Measurements from ENCODE around the gene FABP3. TPM values are rescaled to one million over a fixed set of nuclear protein-coding genes. Genes with fewer than 3 reads are reported as not detected.

The FABP3 gene
- total RNA-seq, 4 donors from 2014 or later, result 1.5 to 5.6 (median 3.3) TPM

DNA sequence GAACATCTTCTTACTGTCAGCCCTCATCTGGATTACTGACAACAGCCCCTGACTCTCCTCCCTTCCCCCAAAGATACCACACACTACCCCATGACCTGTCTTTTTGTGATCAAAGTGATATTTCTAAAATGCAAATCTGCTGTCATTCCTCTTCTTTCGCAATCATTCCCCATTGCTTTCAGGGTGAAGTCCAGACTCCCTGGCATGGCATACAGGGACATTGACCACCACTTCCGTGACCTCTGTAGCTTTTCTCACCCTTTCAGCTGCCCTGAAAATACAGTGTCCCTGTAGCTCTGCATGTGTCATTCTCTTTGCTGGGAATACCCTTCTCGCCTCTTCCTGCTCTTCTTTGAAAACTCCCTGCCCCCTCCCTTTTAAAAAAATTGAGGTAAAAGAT lies 44.3 kb upstream of the FABP3 start:
- TF ChIP-seq, protein P1, sequence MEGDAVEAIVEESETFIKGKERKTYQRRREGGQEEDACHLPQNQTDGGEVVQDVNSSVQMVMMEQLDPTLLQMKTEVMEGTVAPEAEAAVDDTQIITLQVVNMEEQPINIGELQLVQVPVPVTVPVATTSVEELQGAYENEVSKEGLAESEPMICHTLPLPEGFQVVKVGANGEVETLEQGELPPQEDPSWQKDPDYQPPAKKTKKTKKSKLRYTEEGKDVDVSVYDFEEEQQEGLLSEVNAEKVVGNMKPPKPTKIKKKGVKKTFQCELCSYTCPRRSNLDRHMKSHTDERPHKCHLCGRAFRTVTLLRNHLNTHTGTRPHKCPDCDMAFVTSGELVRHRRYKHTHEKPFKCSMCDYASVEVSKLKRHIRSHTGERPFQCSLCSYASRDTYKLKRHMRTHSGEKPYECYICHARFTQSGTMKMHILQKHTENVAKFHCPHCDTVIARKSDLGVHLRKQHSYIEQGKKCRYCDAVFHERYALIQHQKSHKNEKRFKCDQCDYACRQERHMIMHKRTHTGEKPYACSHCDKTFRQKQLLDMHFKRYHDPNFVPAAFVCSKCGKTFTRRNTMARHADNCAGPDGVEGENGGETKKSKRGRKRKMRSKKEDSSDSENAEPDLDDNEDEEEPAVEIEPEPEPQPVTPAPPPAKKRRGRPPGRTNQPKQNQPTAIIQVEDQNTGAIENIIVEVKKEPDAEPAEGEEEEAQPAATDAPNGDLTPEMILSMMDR (IDR thresholded peaks at IDR 0.05), result no peak
- TF ChIP-seq EP300 (IDR thresholded peaks at IDR 0.05) (no peak), POLR2A (IDR thresholded peaks at IDR 0.05) (no peak), POLR2AphosphoS5 (IDR thresholded peaks at IDR 0.05) (no peak)
- no peak for DNase-seq (ENCODE audit: low spot score in 2 of 2)
- Histone ChIP-seq H3K27ac (no peak overlapping the region), H3K4me3 (no peak overlapping the region), H3K27me3 (no peaks in the 10 kb centered on the region), H3K4me1 (peaks cover 36% of the 10 kb centered on the region), H3K36me3 (no peaks in the 10 kb centered on the region), H3K9me3 (no peaks in the 10 kb centered on the region)
- 64% methylated on average over 3 of the region's 3 CpGs for WGBS

DNA sequence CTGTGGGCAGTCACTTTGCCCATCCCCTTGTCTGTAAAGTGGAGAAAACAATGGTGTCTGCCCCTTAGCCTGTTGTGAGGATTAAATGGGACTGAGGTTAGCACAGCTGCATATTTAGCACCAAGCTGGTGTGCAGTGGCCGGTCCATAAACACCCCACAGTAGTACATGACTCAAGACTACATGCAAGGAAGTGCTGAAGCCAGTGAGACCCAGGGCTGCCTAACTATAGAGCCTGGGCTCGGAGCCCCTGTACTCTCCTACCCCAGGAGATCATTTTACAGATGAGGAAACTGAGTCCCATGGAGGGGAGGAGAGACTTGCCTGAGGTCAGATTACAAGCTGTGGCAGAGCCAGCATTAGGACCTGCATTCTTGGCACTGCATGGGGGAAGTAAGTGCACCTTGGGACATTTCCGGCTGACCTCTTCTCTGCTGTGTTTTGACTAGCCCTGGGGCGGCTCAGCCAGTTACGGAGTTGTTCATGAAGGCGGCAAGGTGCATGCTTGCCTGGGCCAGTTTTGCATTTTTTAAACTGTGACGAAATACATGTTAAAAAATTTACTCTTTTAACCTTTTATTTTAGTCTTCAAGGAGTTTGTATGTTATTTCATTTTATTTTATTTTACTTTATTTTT lies 43.3 kb upstream of the FABP3 start:
- WGBS, result 60% methylated on average over 6 of the region's 7 CpGs
- Histone ChIP-seq H3K9me3 (no peaks in the 10 kb centered on the region), H3K27me3 (no peaks in the 10 kb centered on the region), H3K4me1 (peaks cover 37% of the 10 kb centered on the region), H3K4me3 (no peak overlapping the region), H3K36me3 (no peaks in the 10 kb centered on the region), H3K27ac (peak overlapping the region; percentile 10)
- DNase-seq (ENCODE audit: low spot score in 2 of 2), result no peak
- TF ChIP-seq, protein P1 (IDR thresholded peaks at IDR 0.05), result no peak
- TF ChIP-seq EP300 (IDR thresholded peaks at IDR 0.05) (no peak), POLR2A (IDR thresholded peaks at IDR 0.05) (no peak), POLR2AphosphoS5 (IDR thresholded peaks at IDR 0.05) (no peak)

DNA sequence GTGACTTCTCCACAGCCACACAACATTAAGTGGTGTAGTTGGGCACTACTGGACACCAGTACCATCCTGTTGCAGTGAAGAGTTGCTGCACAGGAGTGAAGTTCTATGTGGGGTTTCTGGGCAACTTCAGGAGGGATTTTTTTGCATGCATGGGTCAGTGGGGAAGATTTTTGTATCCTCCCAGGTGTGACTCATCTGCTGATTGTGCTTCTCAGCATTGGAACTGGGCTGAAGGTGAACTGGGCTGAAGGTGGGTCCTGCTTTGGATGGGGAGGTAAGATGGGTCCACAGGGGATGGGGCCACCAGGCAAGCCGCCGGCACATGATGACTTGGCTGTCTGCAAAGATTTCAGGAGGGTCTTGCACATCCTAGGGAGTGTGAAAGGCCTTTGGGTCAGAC lies 42.8 kb upstream of the FABP3 start:
- Histone ChIP-seq H3K4me3 (no peak overlapping the region), H3K36me3 (no peaks in the 10 kb centered on the region), H3K27ac (no peak overlapping the region), H3K4me1 (peaks cover 37% of the 10 kb centered on the region), H3K9me3 (no peaks in the 10 kb centered on the region), H3K27me3 (no peaks in the 10 kb centered on the region)
- DNase-seq (ENCODE audit: low spot score in 2 of 2), result no peak
- TF ChIP-seq POLR2A (IDR thresholded peaks at IDR 0.05) (no peak), POLR2AphosphoS5 (IDR thresholded peaks at IDR 0.05) (no peak), EP300 (IDR thresholded peaks at IDR 0.05) (no peak)
- TF ChIP-seq, protein P1 (IDR thresholded peaks at IDR 0.05), result no peak
- 100% methylated on average over 1 of the region's 2 CpGs for WGBS

DNA sequence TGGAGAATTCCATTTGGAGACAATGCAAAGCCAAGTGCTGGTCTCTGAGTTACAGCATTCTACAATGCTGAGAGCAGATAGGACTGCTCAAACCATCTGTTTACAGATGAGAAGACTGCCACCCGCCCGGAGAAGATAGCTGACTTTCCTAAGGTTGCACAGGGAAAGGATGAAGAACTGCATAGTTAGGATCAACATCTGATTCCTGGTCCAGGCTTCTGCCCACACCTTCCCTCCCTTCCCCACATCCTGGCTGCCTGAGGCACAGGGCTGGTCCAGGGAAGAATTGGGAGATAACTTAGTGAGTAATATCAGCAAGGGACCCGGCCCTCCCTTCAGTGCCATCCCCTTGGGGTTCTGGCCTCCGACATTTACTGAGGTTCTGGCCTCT lies 42.1 kb upstream of the FABP3 start:
- Histone ChIP-seq H3K4me1 (peaks cover 37% of the 10 kb centered on the region), H3K27ac (peak overlapping the region; percentile 4), H3K27me3 (no peaks in the 10 kb centered on the region), H3K36me3 (no peaks in the 10 kb centered on the region), H3K9me3 (no peaks in the 10 kb centered on the region), H3K4me3 (peak overlapping the region; percentile 73)
- TF ChIP-seq EP300 (IDR thresholded peaks at IDR 0.05), result no peak
- TF ChIP-seq, protein P1 (IDR thresholded peaks at IDR 0.05), result no peak
- DNase-seq (ENCODE audit: low spot score in 2 of 2), result no peak
- WGBS, result 66% methylated on average over 4 of the region's 4 CpGs

DNA sequence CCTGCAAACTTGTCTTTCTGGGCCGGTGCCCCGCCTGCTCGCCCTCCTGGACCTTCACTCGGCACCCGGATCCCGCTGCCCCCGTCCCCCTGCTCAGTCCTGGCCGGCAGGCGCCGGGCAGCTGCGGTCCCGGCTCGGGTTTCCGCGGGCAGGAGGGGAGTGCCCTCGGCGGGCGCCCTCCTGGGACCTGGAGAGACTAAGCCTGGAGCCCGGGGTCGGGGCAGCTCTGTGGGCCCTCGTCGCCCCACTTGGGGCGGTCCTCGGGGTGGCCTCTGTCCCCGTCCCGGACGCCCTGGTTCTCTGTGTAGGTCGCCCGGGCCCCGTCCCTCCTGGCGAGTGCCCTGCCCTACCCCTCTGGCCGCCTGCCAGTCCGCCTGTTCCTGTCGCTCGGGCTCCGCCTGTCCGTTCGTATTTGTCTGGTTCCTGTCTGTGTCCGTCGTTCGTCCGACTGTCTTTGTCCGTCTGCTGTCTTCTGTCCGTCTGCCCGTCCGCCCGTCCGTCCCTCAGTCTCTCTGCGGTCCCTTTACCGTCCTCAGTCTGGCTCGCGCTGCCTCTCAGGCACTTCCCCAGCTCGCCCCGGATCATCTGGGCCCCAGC lies 40.6 kb upstream of the FABP3 start:
- peak overlapping the region; percentile 80 for H3K27ac ChIP-seq
- WGBS, result 3% methylated on average over 21 of the region's 54 CpGs
- TF ChIP-seq POLR2AphosphoS5 (IDR thresholded peaks at IDR 0.05), result no peak
- no peak for TF ChIP-seq EP300 (IDR thresholded peaks at IDR 0.05)
- TF ChIP-seq POLR2A (IDR thresholded peaks at IDR 0.05), result no peak
- TF ChIP-seq, protein P1 (IDR thresholded peaks at IDR 0.05), result no peak

More for the DNA sequence above, 40.6 kb upstream of the FABP3 start:
- DNase-seq (ENCODE audit: low spot score in 2 of 2), result peak; percentile 85 to 92
- H3K36me3 ChIP-seq, result no peaks in the 10 kb centered on the region
- H3K4me3 ChIP-seq, result peak overlapping the region; percentile 73
- peaks cover 37% of the 10 kb centered on the region for H3K4me1 ChIP-seq
- no peaks in the 10 kb centered on the region for H3K9me3 ChIP-seq
- no peaks in the 10 kb centered on the region for H3K27me3 ChIP-seq
